ENCODE data around the gene FGF6.
"Not testable (repeated sequence)": the region's sequence is repeated elsewhere in the genome, so short reads cannot be mapped to it uniquely, and the experiment has no call there.

FGF6 gene

GRCh38 chr12:4417455-4417854, 28.2 kb downstream of the FGF6 start:
- DNase-seq: no peak

- no peak for DNase-seq
These were observed 29.3 kb downstream of the FGF6 start for GRCh38 chr12:4416276-4416675.

GRCh38 chr12:4412465-4412864, 33.1 kb downstream of the FGF6 start:
- DNase-seq: no peak

DNA sequence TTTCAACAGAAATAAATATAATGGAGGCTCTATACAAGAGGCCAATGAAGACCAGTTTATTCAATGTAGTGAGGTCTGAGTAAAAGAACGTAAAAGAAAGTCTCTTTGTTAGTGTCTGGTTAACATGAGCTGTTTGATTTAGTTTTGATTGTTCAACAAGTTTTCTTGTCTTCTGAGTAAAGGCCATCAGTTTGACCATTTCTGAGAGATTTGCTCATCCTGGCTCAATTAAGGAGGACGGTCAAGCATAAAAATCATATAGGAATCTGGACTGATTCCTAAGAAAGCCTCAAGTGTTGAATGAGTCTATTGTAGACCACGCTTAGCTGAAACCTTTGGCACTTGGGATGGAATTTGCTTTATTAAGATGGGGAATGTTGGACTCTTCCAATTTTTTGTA, 33.6 kb downstream of the FGF6 start:
- DNase-seq: no peak

DNA sequence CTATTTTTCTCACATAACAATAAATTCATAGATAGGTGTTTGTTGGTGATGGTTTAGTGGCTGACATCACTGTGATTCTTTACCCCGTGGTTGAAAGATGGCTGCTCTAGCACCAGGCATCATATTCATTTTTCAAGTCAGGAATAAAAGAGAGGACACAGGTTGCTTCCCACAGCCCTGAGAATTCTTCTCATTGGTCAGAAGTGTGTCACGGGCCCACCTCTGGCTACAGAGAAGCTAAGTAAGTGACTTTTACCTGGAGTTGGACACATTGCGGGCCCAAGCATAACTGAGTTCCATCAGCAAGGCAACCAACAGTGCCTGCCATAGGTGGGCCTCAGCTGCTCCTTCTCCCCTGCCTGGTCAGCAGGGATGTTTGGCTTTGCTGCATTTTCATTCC, 38.5 kb downstream of the FGF6 start:
- DNase-seq: no peak

GRCh38 chr12:4404877-4405637, 40.6 kb downstream of the FGF6 start:
- DNase-seq: not testable (repeated sequence)

- no peak for DNase-seq
These were observed 42.6 kb downstream of the FGF6 start for GRCh38 chr12:4402996-4403395.

DNA sequence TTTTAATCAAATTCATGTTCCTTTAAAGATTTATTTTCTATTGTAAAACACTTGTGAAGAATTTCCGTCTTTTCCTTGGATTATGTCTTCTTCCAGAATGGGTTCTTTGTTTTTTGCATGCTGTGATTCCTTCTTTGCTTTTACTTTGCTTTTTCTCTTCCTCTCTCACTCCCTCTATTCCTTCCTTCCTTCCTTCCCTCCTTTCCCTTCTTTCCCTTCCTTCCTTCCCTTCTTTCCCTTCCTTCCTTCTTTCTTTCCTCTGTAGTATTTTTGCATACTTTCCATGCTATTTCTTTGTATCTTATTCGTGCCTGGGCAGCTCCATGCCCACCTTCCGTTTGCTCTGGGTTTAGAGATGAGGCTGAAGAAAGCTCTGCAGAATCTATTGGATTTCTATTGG, 44.5 kb downstream of the FGF6 start:
- no peak for DNase-seq

DNA sequence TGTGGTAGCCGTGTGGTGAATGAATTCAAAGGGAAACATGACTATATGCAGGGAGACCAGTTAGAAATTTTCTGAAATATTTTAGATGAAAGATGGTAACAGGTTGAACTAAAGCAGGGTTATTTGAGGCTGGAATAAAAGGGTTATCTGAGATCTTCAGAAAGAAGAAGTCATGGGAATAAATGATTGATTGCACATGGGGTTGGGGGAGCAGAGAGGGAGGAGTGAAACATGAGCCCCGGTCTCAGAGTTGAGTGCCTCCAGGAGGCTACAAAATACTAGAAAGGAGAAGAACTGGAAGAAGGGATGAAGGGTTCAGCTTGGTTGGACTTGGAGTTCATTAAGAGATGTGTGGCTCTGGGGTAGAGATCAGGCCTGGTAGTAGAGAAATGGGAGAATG, 49.8 kb downstream of the FGF6 start:
- no peak for DNase-seq

- no peak for DNase-seq
These were observed 52.4 kb downstream of the FGF6 start for GRCh38 chr12:4393211-4393610.

GRCh38 chr12:4392223-4392742, 53.3 kb downstream of the FGF6 start:
- no peak for DNase-seq

DNA sequence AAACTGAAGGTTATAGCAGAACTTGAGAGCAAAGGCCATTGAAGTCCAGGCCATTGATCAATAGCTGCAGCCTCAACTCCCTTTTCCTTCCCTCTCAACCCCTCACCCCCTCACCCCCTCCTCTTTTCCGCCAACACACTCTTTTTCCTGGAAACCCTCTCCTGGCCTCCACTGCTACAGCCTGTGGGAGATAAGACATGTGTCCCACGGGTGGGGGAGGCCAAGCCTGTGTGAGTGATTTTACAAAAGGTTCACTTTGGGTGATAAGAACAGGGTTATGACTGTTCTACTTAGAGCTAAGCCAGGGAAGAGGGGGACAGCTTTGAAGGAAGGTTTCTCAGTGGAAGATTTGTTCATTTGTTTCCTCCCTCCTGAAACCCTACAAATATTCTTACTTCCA, 57.0 kb downstream of the FGF6 start:
- no peak for DNase-seq

DNA sequence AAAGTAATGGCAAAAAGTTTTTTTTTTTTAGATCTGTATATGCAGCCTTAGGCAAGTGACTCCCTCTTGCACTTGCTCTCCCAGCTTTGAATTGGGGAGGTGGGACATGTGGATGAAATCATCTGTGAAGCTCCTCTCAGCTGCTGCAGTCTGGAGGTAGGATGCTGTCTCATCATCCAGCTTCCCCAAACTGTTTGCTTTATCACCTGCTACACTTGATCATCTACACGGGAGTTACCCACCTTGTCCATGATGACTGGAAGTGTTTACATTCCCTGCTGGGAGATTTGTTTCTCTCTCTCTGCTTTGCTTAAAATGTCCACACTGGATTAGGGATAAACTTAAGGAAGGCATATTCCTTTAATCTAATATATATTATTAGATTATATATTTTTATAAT, 57.6 kb downstream of the FGF6 start:
- no peak for DNase-seq

DNA sequence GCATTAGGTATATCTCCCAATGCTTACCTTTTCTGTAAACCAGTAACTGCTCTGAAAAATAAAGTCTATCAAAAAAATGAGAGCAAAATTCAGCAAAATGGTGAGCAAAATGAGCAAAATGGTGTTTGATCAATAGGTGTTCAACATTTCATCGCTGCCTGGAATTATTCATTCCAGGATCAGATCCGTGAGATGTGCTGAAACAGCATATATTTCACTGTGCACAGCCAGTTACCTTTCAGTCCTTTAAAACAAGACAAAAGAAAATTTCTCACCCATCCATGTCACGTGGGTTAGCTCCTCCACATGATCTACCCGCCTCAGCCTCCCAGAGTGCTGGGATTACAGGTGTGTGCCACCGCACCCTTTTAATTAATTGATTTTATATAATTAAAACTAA, 58.0 kb downstream of the FGF6 start:
- DNase-seq: no peak

DNA sequence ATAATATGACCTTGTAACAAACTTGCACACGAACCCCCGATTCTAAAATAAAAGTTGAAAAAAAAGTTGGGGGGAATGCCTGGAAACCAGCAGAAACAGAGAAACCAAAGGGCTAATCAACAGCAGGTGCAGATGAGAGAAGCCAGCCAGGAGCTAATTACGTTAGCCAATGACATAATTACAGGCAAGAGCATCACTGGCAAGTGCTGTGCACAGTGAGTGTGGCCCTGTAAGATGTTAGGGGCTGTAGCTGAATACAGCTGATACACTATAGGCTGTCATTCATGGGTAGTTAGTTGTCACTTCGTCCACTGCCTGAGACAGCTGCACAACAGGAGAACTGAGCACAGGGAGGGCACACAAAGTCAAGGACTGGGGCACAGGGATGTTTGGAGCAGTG, 58.8 kb downstream of the FGF6 start:
- no peak for DNase-seq

All from stimulated activated CD8-positive, alpha-beta memory T cell treated with anti-CD3 and anti-CD28 coated beads, Interleukin-4, amount 100 ng/mL, for 48 hours (primary cell).